ENCODE data around the gene VAMP2.

DNA sequence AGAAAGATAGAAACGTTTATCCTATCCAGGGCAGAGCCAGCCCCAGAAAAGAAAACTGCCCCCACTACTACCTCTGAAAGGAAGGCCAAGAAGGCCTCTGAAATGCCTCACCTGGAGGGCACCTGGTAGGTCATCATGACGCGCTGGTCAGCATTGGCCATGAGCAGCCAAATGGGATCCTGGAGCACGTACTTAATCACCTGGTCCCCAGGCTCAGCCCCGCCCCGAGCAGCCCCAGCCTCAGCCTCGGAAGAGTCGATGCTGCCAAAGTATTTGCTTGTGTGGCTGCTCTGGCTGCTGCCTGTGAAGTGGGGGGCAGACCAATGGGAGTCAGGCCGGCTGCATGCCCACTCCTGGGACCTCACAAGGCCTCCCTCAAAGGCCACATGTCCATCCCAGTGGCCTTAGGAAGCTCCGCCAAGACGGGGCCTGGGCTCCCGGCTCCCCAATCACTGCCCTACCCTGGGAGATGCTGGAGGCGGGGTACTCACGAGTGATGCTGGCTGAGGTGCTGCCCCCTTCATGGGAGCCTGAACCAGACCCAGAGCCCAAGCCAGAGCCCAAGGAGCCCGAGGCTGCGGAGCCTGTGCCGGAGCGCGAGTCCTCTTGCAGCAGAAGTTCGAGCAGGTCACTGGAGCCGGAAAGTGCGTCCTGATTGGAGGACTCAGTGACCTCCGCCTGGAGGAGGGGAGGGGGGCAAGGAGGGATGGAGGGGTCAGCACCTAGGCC is 20.4 kb downstream of the VAMP2 start:
- TF ChIP-seq ZFX (IDR thresholded peaks at IDR 0.05; ENCODE audit: borderline replicate concordance) = no peak
- TF ChIP-seq, protein P1, sequence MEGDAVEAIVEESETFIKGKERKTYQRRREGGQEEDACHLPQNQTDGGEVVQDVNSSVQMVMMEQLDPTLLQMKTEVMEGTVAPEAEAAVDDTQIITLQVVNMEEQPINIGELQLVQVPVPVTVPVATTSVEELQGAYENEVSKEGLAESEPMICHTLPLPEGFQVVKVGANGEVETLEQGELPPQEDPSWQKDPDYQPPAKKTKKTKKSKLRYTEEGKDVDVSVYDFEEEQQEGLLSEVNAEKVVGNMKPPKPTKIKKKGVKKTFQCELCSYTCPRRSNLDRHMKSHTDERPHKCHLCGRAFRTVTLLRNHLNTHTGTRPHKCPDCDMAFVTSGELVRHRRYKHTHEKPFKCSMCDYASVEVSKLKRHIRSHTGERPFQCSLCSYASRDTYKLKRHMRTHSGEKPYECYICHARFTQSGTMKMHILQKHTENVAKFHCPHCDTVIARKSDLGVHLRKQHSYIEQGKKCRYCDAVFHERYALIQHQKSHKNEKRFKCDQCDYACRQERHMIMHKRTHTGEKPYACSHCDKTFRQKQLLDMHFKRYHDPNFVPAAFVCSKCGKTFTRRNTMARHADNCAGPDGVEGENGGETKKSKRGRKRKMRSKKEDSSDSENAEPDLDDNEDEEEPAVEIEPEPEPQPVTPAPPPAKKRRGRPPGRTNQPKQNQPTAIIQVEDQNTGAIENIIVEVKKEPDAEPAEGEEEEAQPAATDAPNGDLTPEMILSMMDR (IDR thresholded peaks at IDR 0.05) = no peak

All from 22Rv1 (cell line).